GM12872 (cell line): Measurements from ENCODE around the gene C6orf120.

ENCODE experiments used
- CTCF ChIP-seq: IDR thresholded peaks from 3 replicates; pipeline ENCODE4 v1.5.1; 2011; ENCODE audit warnings: low read depth, mild to moderate bottlenecking, low read length, moderate library complexity; ENCODE audit not compliant: insufficient read depth

C6orf120 gene

GRCh38 chr6:169678342-169678741 lies 23.6 kb upstream of the C6orf120 start:
- TF ChIP-seq CTCF = no peak

GRCh38 chr6:169684056-169684455 lies 17.9 kb upstream of the C6orf120 start:
- TF ChIP-seq CTCF = no peak

- no peak for TF ChIP-seq CTCF
Observed at GRCh38 chr6:169685860-169686259, 16.1 kb upstream of the C6orf120 start.

- TF ChIP-seq CTCF = no peak
Observed at GRCh38 chr6:169689287-169689686, 12.6 kb upstream of the C6orf120 start.

GRCh38 chr6:169691260-169691659 lies 10.7 kb upstream of the C6orf120 start:
- TF ChIP-seq CTCF = no peak

GRCh38 chr6:169692516-169692915 lies 9.4 kb upstream of the C6orf120 start:
- TF ChIP-seq CTCF = no peak

- TF ChIP-seq CTCF = no peak
Observed at GRCh38 chr6:169695131-169695530, 6.8 kb upstream of the C6orf120 start.

- peak; percentile 58 for TF ChIP-seq CTCF
Observed at GRCh38 chr6:169697115-169697514, 4.8 kb upstream of the C6orf120 start.
